HTR-8/SVneo (cell line): ENCODE results near the gene MAPRE3.

Source experiments
- DNase-seq: peaks from one replicate; pipeline ENCODE4 v3.0.0; 2011; ENCODE audit warnings: low spot score, mixed read lengths; ENCODE audit not compliant: insufficient read length
- FAIRE-seq: peaks from 2 replicates; lab custom pipeline; 2011; peaks lifted over from hg19 to GRCh38; lab: Jason Lieb, UNC

MAPRE3 gene

GRCh38 chr2:27029051-27029450, 58.6 kb downstream of the MAPRE3 start:
- FAIRE-seq (no peak), DNase-seq (no peak)

- FAIRE-seq (peak; percentile 86), DNase-seq (peak; percentile 97)
Observed at GRCh38 chr2:27032495-27033252, 62.2 kb downstream of the MAPRE3 start, which contains the start of gene TMEM214. TSS of gene TMEM214 (plus strand) at chr2:27032965. CDS start at chr2:27033016, 51 bp downstream.

- FAIRE-seq (no peak), DNase-seq (no peak)
Observed at GRCh38 chr2:27033253-27033852, 62.9 kb downstream of the MAPRE3 start.

DNA sequence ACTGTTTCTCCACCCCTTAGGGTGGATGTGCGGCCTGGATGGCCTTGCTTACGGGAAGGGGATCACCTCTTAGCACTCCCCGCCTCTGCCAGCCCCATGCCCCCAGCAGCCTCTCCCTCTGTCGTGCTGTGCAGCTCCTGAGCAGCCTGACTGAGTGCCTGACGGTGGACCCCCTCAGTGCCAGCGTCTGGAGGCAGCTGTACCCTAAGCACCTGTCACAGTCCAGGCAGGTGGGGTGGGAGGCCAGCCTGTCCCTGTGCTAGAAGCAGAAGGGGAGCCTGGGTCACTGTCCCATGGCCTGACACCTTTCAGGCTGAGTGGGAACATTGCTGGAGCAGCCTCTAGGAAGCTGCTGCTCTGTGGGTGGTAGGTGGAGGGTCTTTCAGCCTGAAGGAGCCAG, 67.6 kb downstream of the MAPRE3 start:
- DNase-seq (no peak), FAIRE-seq (no peak)

GRCh38 chr2:27038631-27039339, 68.3 kb downstream of the MAPRE3 start:
- no peak for FAIRE-seq
- DNase-seq, result no peak

DNA sequence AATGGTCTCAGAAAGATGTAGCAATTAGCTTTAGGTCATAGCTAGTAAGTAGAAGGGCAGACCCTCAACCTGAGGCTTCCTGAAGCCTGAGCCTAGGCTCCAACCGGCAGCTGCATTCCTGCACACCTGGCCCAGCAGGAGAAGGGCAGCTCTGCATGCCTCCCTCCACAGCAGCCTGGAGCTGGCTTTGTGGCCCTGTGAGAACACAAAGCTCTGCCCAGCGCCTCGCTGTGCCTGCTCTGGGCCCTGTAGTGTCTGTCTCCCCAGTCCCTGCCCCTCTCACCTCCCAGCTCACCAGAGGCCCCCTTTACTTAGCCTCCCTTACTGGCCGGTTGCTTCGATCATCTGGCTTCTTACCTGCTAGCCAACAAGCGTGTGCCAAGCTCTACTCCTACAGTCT, 69.0 kb downstream of the MAPRE3 start:
- FAIRE-seq (no peak), DNase-seq (no peak)

DNA sequence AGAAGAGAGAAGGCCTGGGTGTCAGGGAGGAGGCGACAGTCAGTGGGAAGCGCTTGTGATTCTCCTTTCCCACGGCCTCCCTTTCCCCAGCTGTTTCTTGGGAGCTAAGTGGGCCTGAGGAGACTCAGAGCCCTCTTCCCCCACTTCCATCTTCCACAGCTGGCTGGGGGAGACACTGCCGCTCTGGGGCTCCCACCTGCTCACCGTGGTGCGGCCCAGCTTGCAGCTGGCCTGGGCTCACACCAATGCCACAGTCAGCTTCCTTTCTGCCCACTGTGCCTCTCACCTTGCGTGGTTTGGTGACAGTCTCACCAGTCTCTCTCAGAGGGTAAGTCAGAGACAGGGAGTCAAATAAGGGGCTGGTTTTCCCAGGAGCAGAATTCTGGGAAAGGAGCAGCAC, 69.4 kb downstream of the MAPRE3 start:
- FAIRE-seq (no peak), DNase-seq (no peak)

GRCh38 chr2:27040282-27040681, 69.8 kb downstream of the MAPRE3 start:
- no peak for FAIRE-seq
- no peak for DNase-seq

- DNase-seq, result no peak
- FAIRE-seq, result no peak
Observed at GRCh38 chr2:27041752-27042151, 71.3 kb downstream of the MAPRE3 start.

DNA sequence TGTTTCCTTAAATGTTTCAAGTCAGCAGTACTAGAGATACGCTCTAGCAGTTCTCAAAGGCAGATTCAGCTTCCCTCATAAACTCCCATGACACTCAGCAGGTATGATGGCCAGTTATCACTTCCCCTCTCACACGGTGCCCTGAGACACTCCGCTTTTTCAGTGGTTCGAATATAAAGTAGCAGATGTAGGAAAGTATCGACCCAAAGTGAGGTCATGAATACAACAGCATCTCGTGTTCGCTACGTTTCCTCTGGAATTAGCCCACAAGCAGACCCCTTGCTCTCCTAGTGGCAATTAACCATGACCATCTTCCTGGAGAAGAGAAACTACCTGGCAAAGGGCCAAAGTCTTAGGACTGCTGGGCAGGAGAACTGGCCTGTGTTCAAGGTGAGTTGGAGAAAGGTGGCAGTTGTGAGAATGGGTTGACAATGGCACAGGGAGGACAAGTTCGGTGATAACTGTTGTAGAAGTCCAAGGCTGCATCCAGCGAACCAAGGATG, 71.8 kb downstream of the MAPRE3 start:
- no peak for DNase-seq
- no peak for FAIRE-seq

DNA sequence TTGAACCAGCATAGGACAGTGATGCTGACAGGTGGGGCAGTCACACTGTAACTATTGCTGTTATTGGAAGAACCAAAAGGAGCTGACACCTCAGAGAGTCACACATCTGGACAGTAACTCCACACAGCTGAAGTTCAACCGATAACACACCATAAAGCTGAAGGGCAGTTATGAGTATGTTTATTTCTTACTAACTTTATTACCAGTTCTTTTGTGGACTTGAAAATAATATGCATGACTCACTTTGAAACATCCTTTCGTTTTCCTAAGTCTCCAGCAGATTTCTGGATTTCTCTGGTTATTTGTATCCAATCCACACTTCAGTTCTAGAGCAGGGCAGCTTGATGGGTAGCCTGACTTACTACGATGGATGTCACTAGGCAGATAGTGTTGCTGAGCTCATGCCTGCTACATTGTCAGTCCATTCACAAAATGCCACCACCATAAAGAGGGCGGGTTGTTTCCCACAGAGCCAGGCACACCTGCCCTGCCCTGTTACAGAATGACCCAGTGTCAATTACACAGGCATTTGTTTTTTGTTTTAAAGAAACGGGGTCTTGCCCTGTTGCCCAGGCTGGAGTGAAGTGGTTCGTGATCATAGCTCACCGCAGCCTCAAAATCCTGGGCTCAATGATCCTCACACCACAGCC, 72.7 kb downstream of the MAPRE3 start:
- FAIRE-seq (no peak), DNase-seq (no peak)

GRCh38 chr2:27049422-27050280, 79.2 kb downstream of the MAPRE3 start:
- DNase-seq (no peak), FAIRE-seq (no peak)

DNA sequence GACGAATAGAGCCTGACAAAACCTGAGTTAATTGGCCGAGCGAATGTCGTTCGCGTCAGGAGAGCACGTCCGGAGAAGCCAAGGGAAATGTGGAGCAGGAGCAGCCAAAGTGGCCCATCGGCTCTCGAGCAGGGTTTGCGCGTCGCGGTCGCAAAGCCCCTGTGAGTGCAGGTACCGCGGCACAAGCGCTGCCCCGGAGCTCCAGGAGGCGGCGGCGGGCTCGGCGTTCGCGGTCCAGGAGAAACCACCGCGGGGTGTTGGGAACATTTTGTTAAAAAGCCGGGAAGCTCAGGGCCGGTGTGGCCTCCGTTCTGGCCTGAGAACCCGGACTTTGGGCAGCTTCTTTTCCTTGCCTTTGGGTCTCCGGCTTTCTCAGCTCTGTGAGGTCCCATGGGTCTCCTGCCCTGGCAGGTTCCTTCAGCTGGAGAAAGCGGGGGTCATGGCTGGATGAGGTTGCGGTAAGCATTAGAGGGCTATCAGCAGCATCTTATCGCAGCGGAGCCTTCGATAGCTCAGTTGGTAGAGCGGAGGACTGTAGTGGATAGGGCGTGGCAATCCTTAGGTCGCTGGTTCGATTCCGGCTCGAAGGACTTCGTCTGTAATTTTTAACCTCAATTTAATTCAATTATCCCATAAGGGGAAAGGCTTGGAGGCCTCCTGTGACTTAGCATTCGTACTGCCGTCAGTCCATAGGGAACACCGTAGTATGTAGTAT, 80.0 kb downstream of the MAPRE3 start:
- no peak for FAIRE-seq
- peak; percentile 87 for DNase-seq

GRCh38 chr2:27050996-27051901, 80.8 kb downstream of the MAPRE3 start, which contains the start of gene AGBL5:
TSS of gene AGBL5 (plus strand) at chr2:27051668. CDS start at chr2:27052959, 1,291 bp downstream.
- peak; percentile 100 for DNase-seq

DNA sequence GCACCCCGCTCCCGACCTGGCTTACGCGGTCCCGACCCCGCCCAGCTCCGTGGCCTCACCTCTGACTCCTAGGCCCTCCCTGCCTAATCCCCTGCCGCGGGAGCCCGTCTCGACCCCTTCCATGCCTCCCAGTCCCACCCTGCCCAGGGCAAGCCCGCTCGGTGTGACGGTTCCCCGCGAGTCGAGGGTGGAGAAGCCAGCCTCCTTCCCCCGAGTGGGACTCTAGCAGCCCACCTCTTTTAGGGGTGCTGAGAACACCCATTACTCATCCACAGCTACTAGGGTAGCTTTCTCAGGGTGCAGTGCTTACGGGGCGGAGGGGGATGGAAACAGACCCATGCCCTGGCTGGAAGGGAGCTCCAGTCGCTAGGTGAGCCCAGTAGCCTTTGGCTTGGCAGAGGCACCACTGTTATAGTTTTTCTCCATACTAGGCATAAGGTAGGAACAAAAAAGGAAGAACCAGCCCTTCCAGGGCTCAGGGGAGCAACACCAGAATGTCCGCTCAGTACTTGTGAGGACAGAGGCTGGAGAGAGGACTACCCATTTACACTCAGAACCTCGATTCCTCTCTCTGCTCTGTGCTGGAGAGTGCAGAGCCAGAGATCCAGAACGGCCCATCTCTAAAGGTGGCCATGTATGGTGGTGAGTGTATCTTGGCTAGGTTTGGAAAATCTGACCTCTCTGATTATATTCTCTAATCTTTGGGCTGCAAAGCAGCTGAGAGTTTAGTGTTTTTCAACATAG, 81.6 kb downstream of the MAPRE3 start:
- DNase-seq (no peak), FAIRE-seq (no peak)

More at GRCh38 chr2:27050996-27051901, 80.8 kb downstream of the MAPRE3 start, which contains the start of gene AGBL5:
- peak; percentile 88 for FAIRE-seq

DNA sequence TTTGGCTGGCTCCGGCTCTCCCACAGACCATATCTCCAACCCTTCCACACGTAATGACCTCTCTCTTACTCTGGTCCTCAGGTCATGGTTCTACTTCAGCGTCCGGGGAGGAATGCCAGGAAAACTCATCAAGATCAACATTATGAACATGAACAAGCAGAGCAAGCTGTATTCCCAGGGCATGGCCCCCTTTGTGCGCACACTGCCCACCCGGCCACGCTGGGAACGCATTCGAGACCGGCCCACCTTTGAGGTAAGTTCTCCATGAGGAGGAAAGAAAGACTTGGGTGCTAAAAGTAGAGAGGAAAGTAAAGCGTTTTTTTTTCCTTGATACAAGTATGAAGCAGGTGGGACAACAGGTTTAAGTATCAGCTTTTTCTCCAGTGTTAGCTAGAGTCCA, 82.9 kb downstream of the MAPRE3 start:
- DNase-seq (no peak), FAIRE-seq (no peak)

DNA sequence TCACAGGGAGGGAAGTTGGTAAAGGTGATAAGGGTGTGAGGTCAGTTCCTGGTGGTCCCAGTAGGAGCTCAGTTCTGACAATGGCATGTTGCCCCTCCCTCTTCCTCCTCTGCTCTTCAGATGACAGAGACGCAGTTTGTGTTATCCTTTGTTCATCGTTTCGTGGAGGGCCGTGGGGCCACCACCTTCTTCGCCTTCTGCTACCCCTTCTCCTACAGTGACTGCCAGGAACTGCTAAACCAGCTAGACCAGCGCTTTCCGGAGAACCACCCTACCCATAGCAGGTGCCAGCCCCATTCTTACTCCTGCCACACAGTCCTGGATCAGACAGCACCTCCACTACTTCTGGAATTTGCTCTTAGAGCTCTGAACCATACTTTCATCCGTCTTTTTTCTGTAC, 83.3 kb downstream of the MAPRE3 start:
- FAIRE-seq (no peak), DNase-seq (no peak)
